Measurements from ENCODE around the gene TTC21B.

Gene TTC21B

DNA sequence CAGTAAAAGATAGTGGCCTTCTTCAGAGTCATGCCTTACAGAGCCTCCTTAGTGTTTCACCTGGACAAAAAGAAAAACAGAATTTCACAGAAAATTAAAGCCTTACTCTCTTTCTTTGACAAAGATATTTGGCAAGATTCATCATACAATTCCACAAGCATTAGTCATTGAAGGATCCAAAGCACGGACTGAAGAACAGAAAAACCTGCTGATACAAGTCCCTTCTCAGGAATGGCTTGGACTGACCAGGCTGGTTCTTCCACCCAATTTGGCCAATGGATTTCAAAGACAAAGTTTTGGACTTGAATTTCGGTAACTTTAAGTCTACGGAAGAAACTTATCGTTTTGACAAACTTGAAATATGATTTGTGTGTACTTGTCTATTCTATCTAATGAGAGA, 120.4 kb downstream of the TTC21B start:
- DNase-seq (ENCODE audit: extremely low spot score), result no peak
- ChIA-PET CTCF (no interaction called here), POLR2A (no interaction called here)
- TF ChIP-seq, protein P1, sequence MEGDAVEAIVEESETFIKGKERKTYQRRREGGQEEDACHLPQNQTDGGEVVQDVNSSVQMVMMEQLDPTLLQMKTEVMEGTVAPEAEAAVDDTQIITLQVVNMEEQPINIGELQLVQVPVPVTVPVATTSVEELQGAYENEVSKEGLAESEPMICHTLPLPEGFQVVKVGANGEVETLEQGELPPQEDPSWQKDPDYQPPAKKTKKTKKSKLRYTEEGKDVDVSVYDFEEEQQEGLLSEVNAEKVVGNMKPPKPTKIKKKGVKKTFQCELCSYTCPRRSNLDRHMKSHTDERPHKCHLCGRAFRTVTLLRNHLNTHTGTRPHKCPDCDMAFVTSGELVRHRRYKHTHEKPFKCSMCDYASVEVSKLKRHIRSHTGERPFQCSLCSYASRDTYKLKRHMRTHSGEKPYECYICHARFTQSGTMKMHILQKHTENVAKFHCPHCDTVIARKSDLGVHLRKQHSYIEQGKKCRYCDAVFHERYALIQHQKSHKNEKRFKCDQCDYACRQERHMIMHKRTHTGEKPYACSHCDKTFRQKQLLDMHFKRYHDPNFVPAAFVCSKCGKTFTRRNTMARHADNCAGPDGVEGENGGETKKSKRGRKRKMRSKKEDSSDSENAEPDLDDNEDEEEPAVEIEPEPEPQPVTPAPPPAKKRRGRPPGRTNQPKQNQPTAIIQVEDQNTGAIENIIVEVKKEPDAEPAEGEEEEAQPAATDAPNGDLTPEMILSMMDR (IDR thresholded peaks at IDR 0.05; ENCODE audit: control extremely low read depth, extremely low read depth, low read depth, missing control alignments), result no peak

DNA sequence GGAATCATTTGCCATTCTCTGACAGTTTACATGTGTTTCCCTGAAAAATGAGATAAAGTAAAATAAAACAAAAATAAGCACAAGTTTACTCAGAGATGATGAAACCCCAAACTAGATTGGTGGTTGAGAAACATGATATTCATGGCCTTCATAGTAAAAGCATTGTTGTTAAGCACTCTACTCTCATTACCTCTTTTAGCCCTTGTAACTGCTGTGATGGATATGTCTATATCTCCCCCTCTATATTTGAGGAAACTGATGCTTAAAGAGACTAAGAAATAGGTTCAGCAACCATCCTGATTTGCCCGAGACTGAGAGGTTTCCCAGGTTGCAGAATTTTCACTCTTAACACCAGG, 125.7 kb downstream of the TTC21B start:
- ChIA-PET POLR2A (no interaction called here), CTCF (no interaction called here)
- TF ChIP-seq, protein P1 (IDR thresholded peaks at IDR 0.05; ENCODE audit: control extremely low read depth, extremely low read depth, low read depth, missing control alignments), result no peak
- no peak for DNase-seq (ENCODE audit: extremely low spot score)

DNA sequence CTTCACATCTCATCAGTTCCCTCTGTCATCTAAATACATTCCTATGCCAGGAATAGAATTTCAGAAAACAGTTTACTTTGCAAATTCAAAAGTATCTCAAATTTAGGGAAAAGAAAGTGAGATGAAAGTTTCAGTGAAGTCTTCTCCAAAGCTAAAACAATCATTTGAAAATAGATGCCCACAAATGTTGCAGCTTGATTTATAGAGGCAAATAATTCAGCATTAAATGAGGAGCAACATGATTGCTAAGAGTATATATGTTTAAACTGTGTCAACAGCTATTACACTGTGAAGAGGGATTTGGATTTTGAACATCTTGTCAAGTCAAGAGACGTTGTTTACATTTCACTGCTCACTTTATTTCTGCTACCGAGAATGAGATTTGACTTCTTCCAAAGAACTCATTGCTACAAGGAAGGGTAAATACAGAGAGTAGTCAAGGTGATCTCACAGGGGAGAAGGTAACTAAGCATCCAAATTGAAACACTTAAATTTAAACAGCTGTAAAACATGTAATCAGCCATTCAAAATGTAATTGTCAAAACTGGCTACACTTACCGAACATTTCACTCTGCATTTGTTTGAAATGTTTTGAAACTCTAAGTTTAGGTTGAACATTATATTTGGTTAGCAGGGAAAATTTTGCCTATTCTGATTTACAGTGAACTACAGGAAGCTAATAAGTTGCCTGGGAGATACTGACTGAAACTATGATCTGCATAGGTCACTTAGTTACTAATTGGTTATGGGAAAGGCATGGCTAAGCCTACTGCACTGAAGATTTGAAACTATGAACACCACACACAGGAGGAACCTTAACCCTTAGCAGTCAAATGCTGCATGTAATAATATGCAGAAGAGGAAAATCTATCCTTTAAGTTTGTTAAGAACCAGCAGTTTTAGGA, 126.3 kb downstream of the TTC21B start:
- ChIA-PET POLR2A (no interaction called here), CTCF (interaction anchor here (1.0 kb wide), 2 partner anchors 12 to 136 kb away, joined by 3 read pairs; no protein-coding TSS in a partner anchor)
- DNase-seq (ENCODE audit: extremely low spot score), result no peak
- TF ChIP-seq, protein P1 (IDR thresholded peaks at IDR 0.05; ENCODE audit: control extremely low read depth, extremely low read depth, low read depth, missing control alignments), result no peak

DNA sequence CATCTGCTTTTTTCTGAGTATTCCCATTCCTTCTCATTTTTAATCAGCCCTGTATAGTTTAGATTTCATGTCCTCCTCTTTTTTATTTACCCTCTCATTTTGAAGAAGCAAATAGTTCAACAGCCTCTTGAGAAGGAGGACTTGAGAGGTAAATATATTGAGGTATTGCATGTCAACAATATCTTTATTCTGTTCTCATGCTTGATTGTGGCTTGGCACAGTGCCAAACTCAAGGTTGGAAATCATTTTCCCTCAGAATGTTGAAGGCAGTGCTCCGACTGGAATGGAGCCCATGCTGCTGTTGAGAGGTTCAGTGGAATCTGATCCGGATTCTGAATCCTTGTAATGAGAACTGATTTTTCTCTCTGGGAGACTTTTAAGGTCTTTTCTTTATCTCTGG, 128.5 kb downstream of the TTC21B start:
- ChIA-PET POLR2A (no interaction called here), CTCF (no interaction called here)
- no peak for DNase-seq (ENCODE audit: extremely low spot score)
- TF ChIP-seq, protein P1 (IDR thresholded peaks at IDR 0.05; ENCODE audit: control extremely low read depth, extremely low read depth, low read depth, missing control alignments), result no peak
